Stomach smooth muscle (tissue), 2 donors: ENCODE measurements around the gene MAPK8IP1.

Source experiments
- H3K27ac ChIP-seq: one replicate; pipeline ENCODE4 v1.7.0; 2013; ENCODE audit warnings: mild to moderate bottlenecking, low read length, inconsistent platforms
- H3K27me3 ChIP-seq, 2 donors: one replicate each; pipeline ENCODE4 v1.7.0; 2013; ENCODE audit warnings: low read length in 2 of 2; ENCODE audit not compliant: insufficient read depth in 2 of 2, control insufficient read depth in 1 of 2
- H3K36me3 ChIP-seq, 2 donors: one replicate each; pipeline ENCODE4 v1.7.0; 2013; ENCODE audit warnings: low read length in 2 of 2; ENCODE audit not compliant: control insufficient read depth in 2 of 2, insufficient read depth in 2 of 2
- H3K4me1 ChIP-seq: one replicate; pipeline ENCODE4 v1.7.0; 2013; ENCODE audit warnings: low read length; ENCODE audit not compliant: control insufficient read depth, insufficient read depth
- H3K4me3 ChIP-seq, 2 donors: one replicate each; pipeline ENCODE4 v1.7.0; 2013; ENCODE audit warnings: low read length in 2 of 2
- H3K9ac ChIP-seq, 2 donors: one replicate each; pipeline ENCODE4 v1.7.0; 2013; ENCODE audit warnings: low read length in 2 of 2, mild to moderate bottlenecking in 1 of 2
- H3K9me3 ChIP-seq, 2 donors: one replicate each; pipeline ENCODE4 v1.7.0; 2013; ENCODE audit warnings: low read length in 2 of 2; ENCODE audit not compliant: control insufficient read depth in 2 of 2
- donor health status: healthy.
- donor health status: Pancreatic carcinoma.

Gene MAPK8IP1

DNA sequence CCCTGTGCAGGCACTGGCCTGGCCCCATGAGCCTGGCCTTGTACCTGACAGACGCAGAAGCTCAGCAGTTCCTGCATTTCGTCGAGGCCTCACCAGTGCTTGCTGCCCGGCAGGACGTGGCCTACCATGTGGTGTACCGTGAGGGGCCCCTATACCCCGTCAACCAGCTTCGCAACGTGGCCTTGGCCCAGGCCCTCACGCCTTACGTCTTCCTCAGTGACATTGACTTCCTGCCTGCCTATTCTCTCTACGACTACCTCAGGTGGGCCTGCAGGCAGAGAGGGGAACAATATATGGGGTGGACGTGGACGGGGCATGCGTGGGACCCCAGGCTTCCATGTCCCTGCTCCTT is 41.9 kb downstream of the MAPK8IP1 start:
- no peak overlapping the region for H3K9ac ChIP-seq
- H3K27me3 ChIP-seq = peaks cover 9 to 21% of the 10 kb centered on the region in 2 donors
- peaks cover 0 to 14% of the 10 kb centered on the region in 2 donors for H3K36me3 ChIP-seq
- no peak overlapping the region for H3K27ac ChIP-seq
- peaks cover 11% of the 10 kb centered on the region for H3K4me1 ChIP-seq
- no peaks in the 10 kb centered on the region for H3K9me3 ChIP-seq
- no peak overlapping the region for H3K4me3 ChIP-seq

DNA sequence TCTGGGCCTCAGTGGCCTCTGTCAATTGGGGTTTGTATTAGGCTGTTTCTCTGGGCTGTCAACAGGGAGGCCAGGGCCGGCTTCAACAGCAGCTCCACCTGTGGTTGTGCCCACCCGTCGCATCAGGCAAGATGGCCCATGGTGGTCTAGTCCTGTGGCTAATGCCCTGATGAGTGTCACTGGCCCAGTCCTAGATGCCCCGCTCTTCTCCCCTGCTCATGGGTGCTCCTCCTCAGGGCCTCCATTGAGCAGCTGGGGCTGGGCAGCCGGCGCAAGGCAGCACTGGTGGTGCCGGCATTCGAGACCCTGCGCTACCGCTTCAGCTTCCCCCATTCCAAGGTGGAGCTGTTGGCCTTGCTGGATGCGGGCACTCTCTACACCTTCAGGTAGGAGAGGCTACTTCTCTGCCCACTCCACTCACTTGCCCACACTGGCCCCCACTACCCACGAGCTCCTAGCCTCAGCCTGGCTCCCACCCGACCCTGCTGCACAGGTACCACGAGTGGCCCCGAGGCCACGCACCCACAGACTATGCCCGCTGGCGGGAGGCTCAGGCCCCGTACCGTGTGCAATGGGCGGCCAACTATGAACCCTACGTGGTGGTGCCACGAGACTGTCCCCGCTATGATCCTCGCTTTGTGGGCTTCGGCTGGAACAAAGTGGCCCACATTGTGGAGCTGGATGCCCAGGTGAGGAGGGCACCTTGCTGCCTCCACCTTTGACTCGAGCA is 42.4 kb downstream of the MAPK8IP1 start:
- peaks cover under 1 to 14% of the 10 kb centered on the region in 2 donors for H3K36me3 ChIP-seq
- no peak overlapping the region for H3K4me3 ChIP-seq
- no peak overlapping the region for H3K9ac ChIP-seq
- peaks cover 9 to 15% of the 10 kb centered on the region in 2 donors for H3K27me3 ChIP-seq
- H3K27ac ChIP-seq = no peak overlapping the region
- no peaks in the 10 kb centered on the region for H3K9me3 ChIP-seq
- H3K4me1 ChIP-seq = peaks cover 5% of the 10 kb centered on the region

DNA sequence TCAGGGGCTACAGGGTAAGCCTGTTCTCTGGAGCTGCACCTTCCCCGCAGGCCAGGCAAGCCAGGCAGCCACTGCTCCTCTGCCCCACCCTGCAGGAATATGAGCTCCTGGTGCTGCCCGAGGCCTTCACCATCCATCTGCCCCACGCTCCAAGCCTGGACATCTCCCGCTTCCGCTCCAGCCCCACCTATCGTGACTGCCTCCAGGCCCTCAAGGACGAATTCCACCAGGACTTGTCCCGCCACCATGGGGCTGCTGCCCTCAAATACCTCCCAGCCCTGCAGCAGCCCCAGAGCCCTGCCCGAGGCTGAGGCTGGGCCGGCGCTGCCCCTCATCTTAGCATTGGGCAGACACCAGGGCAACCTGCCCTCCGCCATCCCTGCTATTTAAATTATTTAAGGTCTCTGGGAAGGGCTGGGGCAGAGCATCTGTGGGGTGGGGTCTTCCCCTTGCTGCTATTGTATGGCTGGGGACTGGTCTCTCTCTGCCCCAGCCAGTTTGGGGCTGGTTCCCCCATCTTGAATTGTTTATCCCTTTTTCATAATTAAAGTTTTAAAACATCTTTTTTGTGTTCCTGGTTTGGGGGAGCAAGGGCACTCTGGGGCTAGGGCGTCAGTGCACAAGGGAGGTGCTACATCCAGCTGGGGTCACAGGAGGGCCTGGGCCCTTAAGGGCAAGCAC is 43.2 kb downstream of the MAPK8IP1 start:
- Histone ChIP-seq H3K27me3 (peaks cover 4 to 10% of the 10 kb centered on the region in 2 donors), H3K9me3 (no peaks in the 10 kb centered on the region), H3K9ac (no peak overlapping the region), H3K27ac (no peak overlapping the region), H3K4me1 (peaks cover 8% of the 10 kb centered on the region), H3K4me3 (no peak overlapping the region), H3K36me3 (peaks cover 8 to 21% of the 10 kb centered on the region in 2 donors)

DNA sequence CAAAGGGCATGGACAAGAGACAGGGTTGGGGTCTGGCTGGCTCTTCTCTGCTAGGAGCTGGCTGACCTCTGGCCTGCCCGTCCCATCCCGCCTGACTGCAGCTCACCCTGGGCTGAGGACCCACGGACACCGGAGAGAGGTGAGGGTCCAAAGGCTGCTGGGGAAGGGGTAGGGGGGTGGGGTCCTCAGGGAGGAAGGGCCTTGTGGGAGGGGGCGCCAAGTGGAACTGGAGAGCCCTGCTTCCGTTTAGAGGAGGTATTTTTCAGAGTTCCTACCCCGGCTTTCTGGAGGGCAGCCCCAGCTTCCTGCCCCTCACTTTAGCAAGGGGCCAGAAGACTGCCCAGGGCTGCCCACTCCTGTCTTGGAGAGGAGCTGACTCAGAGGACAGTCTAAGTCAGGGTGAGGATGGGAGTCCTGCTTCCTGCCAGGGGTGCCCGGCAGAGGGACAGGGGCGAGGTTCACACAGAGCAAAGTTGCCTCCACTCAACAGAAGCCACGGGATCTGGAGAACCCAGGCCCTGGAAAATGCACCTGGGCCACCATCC is 44.1 kb downstream of the MAPK8IP1 start:
- no peak overlapping the region for H3K27ac ChIP-seq
- peaks cover 0 to 7% of the 10 kb centered on the region in 2 donors for H3K27me3 ChIP-seq
- no peaks in the 10 kb centered on the region for H3K9me3 ChIP-seq
- H3K4me3 ChIP-seq = no peak overlapping the region
- H3K4me1 ChIP-seq = peaks cover 10% of the 10 kb centered on the region
- H3K9ac ChIP-seq = no peak overlapping the region
- peaks cover 15 to 26% of the 10 kb centered on the region in 2 donors for H3K36me3 ChIP-seq

DNA sequence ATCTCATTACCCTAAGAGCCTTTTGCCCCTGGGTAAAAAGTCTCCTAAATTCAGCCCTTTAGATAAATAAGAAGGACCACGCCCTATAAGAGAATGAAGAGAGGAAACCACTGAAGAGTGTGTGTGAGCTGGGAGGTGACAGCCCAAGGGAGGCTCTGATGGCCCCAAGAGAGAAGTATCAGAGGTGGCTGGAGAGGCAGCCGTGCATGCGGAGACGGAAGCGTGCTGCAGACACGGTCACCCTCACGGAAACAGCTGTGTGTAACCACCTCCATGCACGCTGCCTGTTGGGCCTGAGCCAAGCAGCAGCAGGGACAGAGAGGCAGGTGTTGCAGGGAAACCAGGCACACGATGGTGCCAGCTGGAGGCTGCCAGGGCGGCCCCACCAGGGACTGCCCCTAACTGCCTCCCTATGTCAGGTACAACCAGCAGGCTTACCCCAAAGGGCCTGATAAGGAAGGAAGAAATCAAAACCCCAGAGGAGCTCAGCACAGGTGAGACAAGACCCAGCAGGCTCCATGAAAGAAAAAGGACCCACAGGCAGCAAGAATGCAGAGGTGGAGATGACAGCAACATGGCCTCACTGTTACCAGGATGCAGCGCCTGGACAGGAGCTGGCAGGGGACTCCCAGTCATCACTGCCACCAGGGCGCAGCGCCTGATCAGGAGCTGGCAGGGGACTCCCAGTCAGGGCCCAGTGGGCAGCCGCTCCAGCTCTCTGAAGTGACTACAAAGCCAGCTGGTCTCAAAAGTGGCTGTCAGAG is 44.8 kb downstream of the MAPK8IP1 start:
- H3K4me3 ChIP-seq = no peak overlapping the region
- H3K9ac ChIP-seq = no peak overlapping the region
- H3K36me3 ChIP-seq = peaks cover 20 to 33% of the 10 kb centered on the region in 2 donors
- no peaks in the 10 kb centered on the region for H3K9me3 ChIP-seq
- peaks cover 10% of the 10 kb centered on the region for H3K4me1 ChIP-seq
- no peak overlapping the region for H3K27ac ChIP-seq
- H3K27me3 ChIP-seq = peaks cover 0 to 7% of the 10 kb centered on the region in 2 donors

DNA sequence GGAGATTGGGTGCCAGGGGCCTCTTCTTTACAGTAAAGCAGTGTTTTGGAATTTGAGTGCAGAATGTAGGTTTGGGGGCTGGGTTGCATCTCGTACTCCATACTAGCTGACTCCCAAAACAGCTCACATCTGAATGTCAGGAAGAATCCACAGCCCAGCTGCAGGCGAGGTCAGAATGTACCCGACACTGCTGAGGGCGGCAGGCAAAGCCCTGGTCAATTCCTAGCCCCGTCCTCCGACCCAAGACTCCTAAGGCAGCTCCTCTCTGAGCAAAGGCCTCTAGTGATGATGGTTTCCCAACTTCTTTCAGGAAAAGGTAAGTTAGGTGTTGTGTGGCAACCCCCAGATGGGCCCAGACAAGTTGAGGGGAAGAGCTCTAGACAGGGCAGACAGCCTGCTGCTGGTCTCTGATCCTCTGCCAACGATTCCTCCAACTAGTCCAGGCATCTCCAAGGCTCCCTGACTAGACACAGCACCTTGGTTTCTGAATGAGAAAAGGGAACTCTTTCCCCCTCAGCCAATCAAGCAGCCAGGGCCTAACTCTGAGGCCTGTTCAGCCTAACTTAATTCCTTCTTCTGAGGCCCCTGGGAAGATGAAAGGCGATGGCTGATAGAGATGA is 45.6 kb downstream of the MAPK8IP1 start:
- no peak overlapping the region for H3K27ac ChIP-seq

DNA sequence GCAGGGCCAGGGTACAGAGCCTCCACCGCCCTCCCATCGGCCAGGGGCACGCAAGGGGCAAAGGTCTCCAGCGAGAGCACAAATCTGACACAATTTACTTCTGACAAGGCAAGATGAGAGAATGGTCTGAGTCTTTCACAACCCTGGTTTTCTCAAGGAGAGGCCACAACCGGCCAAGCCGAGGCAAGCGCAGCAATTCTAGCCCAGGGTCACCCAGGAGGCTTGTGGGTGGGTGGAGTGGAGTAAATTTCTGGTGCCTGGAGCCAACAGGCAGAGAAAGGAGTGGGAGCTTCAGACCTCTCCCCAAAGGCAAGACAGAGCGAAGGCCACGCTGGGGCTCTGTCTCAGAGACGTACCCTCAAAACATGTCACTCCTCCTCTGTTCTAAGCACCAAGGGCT is 46.3 kb downstream of the MAPK8IP1 start:
- peaks cover 31 to 40% of the 10 kb centered on the region in 2 donors for H3K36me3 ChIP-seq
- no peak overlapping the region for H3K27ac ChIP-seq
- no peaks in the 10 kb centered on the region for H3K27me3 ChIP-seq
- H3K9ac ChIP-seq = no peak overlapping the region
- H3K4me1 ChIP-seq = peaks cover 10% of the 10 kb centered on the region
- H3K9me3 ChIP-seq = no peaks in the 10 kb centered on the region
- H3K4me3 ChIP-seq = no peak overlapping the region

More for the DNA sequence above, 45.6 kb downstream of the MAPK8IP1 start:
- Histone ChIP-seq H3K36me3 (peaks cover 28 to 40% of the 10 kb centered on the region in 2 donors), H3K9ac (no peak overlapping the region), H3K27me3 (peaks cover 0 to 4% of the 10 kb centered on the region in 2 donors), H3K9me3 (no peaks in the 10 kb centered on the region), H3K4me1 (peaks cover 10% of the 10 kb centered on the region), H3K4me3 (no peak overlapping the region)

DNA sequence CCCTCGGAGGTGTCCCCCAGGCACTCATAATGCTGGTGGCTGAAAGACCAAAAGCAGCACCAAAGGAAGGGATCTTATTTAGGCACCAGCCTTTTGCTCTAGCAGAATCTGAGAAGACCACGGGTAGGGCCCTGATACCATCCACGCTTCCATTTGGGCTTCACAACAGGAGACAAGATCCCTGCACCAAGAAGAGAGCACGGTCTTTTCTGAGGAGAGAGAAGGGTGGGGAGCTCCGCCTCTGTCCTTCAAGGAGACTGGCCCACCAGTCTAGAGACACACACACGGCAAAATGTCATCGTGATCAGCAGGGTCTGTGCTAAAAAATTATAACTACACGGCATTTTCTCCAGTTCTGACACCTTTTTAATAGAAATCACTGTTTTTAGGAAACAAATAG is 46.8 kb downstream of the MAPK8IP1 start:
- Histone ChIP-seq H3K9ac (no peak overlapping the region), H3K4me3 (no peak overlapping the region)

DNA sequence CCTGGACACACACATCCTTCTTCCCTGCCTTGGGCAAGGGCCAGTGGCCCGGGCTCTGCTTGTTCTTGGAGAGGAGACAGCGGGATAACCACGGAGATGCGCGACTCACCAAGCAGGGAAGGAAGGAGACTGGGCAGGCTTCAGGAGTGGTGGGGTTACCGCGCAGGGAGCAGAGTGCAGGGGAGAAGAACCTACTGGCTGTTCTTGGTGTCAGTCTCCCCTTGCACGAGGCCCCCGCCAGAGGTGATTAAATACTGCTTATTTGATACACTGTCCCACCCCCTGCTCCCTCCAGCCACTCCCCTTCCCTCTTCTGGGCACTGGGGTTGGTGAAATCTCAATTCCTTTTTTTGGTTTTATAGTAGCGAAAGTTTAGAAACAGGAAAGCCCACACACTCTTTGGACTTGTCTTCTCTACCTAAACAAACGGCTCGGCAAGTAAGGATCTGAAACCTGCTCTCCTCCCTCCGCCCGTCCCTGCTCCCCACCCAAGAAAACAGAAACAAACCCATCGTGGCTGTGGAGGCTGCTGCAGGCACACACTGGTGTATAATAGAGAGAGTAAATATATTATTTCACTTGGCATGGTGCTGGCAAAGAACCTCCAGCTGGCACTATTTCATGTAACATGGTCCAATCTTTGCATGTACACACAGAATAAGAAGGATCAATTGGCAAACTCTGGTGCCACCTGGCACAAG is 47.8 kb downstream of the MAPK8IP1 start:
- Histone ChIP-seq H3K4me1 (peaks cover 10% of the 10 kb centered on the region), H3K9ac (peak overlapping the region in 1 of 2 donors; percentile 28), H3K27ac (peak overlapping the region; percentile 37), H3K27me3 (no peaks in the 10 kb centered on the region), H3K9me3 (no peaks in the 10 kb centered on the region), H3K4me3 (peak overlapping the region in 1 of 2 donors; percentile 22), H3K36me3 (peaks cover 42 to 46% of the 10 kb centered on the region in 2 donors)

More for the DNA sequence above, 46.8 kb downstream of the MAPK8IP1 start:
- H3K27ac ChIP-seq = no peak overlapping the region
- H3K36me3 ChIP-seq = peaks cover 36 to 40% of the 10 kb centered on the region in 2 donors
- no peaks in the 10 kb centered on the region for H3K9me3 ChIP-seq
- H3K4me1 ChIP-seq = peaks cover 10% of the 10 kb centered on the region
- no peaks in the 10 kb centered on the region for H3K27me3 ChIP-seq
